ENCODE data around the gene TRAF3.

GRCh38 chr14:102822311-102822863 lies 45.1 kb downstream of the TRAF3 start:
- TF ChIP-seq CTCF (IDR thresholded peaks at IDR 0.05; ENCODE audit: insufficient read depth, low read length), result no peak
- no peak for TF ChIP-seq POLR2AphosphoS5 (IDR thresholded peaks at IDR 0.05; ENCODE audit: low read depth)

Data from HL-60 (cell line).